ENCODE data around the gene ZDHHC14.

DNA sequence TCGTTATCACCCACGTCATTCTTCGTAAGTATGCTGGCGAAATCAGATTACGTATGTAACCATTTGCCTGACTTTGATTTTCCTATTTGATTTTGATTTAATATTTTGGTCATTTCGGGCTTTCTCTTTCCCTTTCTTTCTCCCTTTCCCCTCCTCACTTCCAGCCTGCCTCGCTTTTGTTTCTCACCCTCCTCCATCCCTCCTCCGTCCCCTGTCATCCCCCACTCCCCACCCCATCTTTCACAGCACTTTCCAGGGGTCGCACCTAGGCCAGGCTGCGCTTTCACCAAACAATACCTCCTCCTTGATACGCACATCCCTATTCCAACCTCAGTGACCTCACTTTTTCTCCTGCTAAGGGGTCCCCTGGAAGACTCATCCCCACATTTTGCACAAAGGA, 247.5 kb downstream of the ZDHHC14 start:
- TF ChIP-seq POLR2A (IDR thresholded peaks at IDR 0.05), result no peak
- TF ChIP-seq CTCF (IDR thresholded peaks at IDR 0.05), result no peak

All from body of pancreas (tissue), 4 donors.